Small intestine (tissue), 7 donors: ENCODE measurements around the gene ANXA11. TPM values are rescaled to one million over a fixed set of nuclear protein-coding genes. Genes with fewer than 3 reads are reported as not detected.

Experiments used
- DNase-seq, 2 donors: peaks; one replicate each; pipeline versions ENCODE4 v3.0.0 to v3.0.0-alpha.2; 2013
- FAIRE-seq: peaks from 2 replicates; lab custom pipeline; 2012; peaks lifted over from hg19 to GRCh38; lab: Jason Lieb, UNC
- H3K27ac ChIP-seq, 3 donors: one replicate each; pipeline ENCODE4 v1.5.1; 2013; ENCODE audit warnings: low read length in 2 of 3, mild to moderate bottlenecking in 2 of 3, control low read depth in 1 of 3, inconsistent platforms in 1 of 3, low read depth in 1 of 3, moderate library complexity in 1 of 3
- H3K27me3 ChIP-seq, 3 donors: one replicate each; pipeline ENCODE4 v1.6.1; 2013; ENCODE audit warnings: low read length in 3 of 3, inconsistent platforms in 1 of 3; ENCODE audit not compliant: control insufficient read depth in 3 of 3, insufficient read depth in 3 of 3
- H3K36me3 ChIP-seq, 3 donors: one replicate each; pipeline ENCODE4 v1.6.1; 2013; ENCODE audit warnings: low read length in 3 of 3, inconsistent platforms in 1 of 3, low read depth in 1 of 3, mild to moderate bottlenecking in 1 of 3, moderate library complexity in 1 of 3; ENCODE audit not compliant: control insufficient read depth in 3 of 3, insufficient read depth in 2 of 3
- H3K4me1 ChIP-seq, 3 donors: one replicate each; pipeline ENCODE4 v1.6.1; 2013; ENCODE audit warnings: low read length in 2 of 3, inconsistent platforms in 1 of 3, low read depth in 1 of 3, mild to moderate bottlenecking in 1 of 3, moderate library complexity in 1 of 3; ENCODE audit not compliant: control insufficient read depth in 3 of 3, insufficient read depth in 2 of 3
- H3K4me3 ChIP-seq, 3 donors: one replicate each; pipeline ENCODE4 v1.5.1; 2013; ENCODE audit warnings: low read length in 3 of 3, control low read depth in 1 of 3, inconsistent platforms in 1 of 3, low read depth in 1 of 3, mild to moderate bottlenecking in 1 of 3, moderate library complexity in 1 of 3
- H3K9me3 ChIP-seq, 2 donors: one replicate each; pipeline ENCODE4 v1.6.1; 2013; ENCODE audit warnings: low read depth in 1 of 2, low read length in 1 of 2; ENCODE audit not compliant: control insufficient read depth in 2 of 2, insufficient read depth in 1 of 2
- WGBS, 3 donors: extraction: QIAGEN DNeasy Blood & Tissue Kit; methylation state at CpG; one replicate each; pipeline ENCODE4 v1.1.7; 2013; 5-methylcytosine and 5-hydroxymethylcytosine counted together
- polyA plus RNA-seq, 4 donors: library from polyadenylated mRNA; stranded (reverse) in 3 of 4; unstranded in 1 of 4; fragments of 200-250 nt in 3 of 4; fragments of 120-200 nt in 1 of 4; gene quantifications; one replicate each; pipeline versions ENCODE4 v1.2.1 to v1.2.3, GENCODE V29; 2013
- donor health status: healthy with polysubstance abuse.
- donor health status: control.
- donor health status: control.
- donor health status: Bipolar disorder and iron deficiency.
- donor health status: healthy.

Gene ANXA11
- polyA plus RNA-seq, 4 donors: 110 to 363 (median 209) TPM

- no peak for DNase-seq
- 82 to 94% (median 86%) methylated on average over 5 of the region's 5 CpGs for WGBS, 3 donors
- Histone ChIP-seq H3K4me1 (no peaks in the 10 kb centered on the region), H3K4me3 (no peak overlapping the region), H3K27ac (no peak overlapping the region), H3K9me3 (no peaks in the 10 kb centered on the region), H3K27me3 (no peaks in the 10 kb centered on the region), H3K36me3 (peaks cover 25 to 92% (median 45%) of the 10 kb centered on the region in 3 donors)
- FAIRE-seq: no peak
Measured at GRCh38 chr10:80156216-80156615, 49.1 kb downstream of the ANXA11 start.

GRCh38 chr10:80155696-80156215, 49.6 kb downstream of the ANXA11 start:
- Histone ChIP-seq H3K4me1 (no peaks in the 10 kb centered on the region), H3K27ac (no peak overlapping the region), H3K9me3 (no peaks in the 10 kb centered on the region), H3K27me3 (no peaks in the 10 kb centered on the region), H3K36me3 (peaks cover 23 to 88% (median 43%) of the 10 kb centered on the region in 3 donors), H3K4me3 (no peak overlapping the region)
- no peak for FAIRE-seq
- 87 to 91% (median 87%) methylated on average over 8 of the region's 8 CpGs for WGBS, 3 donors
- DNase-seq: no peak

- Histone ChIP-seq H3K9me3 (peaks cover 0 to 2% of the 10 kb centered on the region in 2 donors), H3K4me3 (no peak overlapping the region), H3K27ac (no peak overlapping the region), H3K36me3 (peaks cover 23 to 85% (median 38%) of the 10 kb centered on the region in 3 donors), H3K27me3 (no peaks in the 10 kb centered on the region), H3K4me1 (no peaks in the 10 kb centered on the region)
- WGBS, 3 donors: 80 to 89% (median 88%) methylated on average over 10 of the region's 10 CpGs
- FAIRE-seq (no peak), DNase-seq (no peak)
Measured at GRCh38 chr10:80154978-80155695, 50.2 kb downstream of the ANXA11 start.

- Histone ChIP-seq H3K9me3 (peaks cover 0 to 7% of the 10 kb centered on the region in 2 donors), H3K27me3 (no peaks in the 10 kb centered on the region), H3K27ac (no peak overlapping the region), H3K36me3 (peaks cover 23 to 87% (median 38%) of the 10 kb centered on the region in 3 donors), H3K4me3 (no peak overlapping the region), H3K4me1 (no peaks in the 10 kb centered on the region)
- DNase-seq: no peak
- 86 to 94% (median 90%) methylated on average over 5 of the region's 5 CpGs for WGBS, 3 donors
- no peak for FAIRE-seq
Measured at GRCh38 chr10:80154626-80154977, 50.7 kb downstream of the ANXA11 start.

- no peaks in the 10 kb centered on the region for H3K4me1 ChIP-seq
- DNase-seq (no peak), FAIRE-seq (no peak)
- no peaks in the 10 kb centered on the region for H3K27me3 ChIP-seq
- no peak overlapping the region for H3K27ac ChIP-seq
- peaks cover 0 to 7% of the 10 kb centered on the region in 2 donors for H3K9me3 ChIP-seq
- H3K4me3 ChIP-seq: no peak overlapping the region
- 79 to 93% (median 89%) methylated on average over 3 of the region's 3 CpGs for WGBS, 3 donors
- peaks cover 23 to 78% (median 33%) of the 10 kb centered on the region in 3 donors for H3K36me3 ChIP-seq
Measured at GRCh38 chr10:80153460-80153859, 51.9 kb downstream of the ANXA11 start.

- DNase-seq: no peak
- H3K27ac ChIP-seq: no peak overlapping the region
- H3K4me1 ChIP-seq: no peaks in the 10 kb centered on the region
- H3K4me3 ChIP-seq: no peak overlapping the region
- FAIRE-seq: no peak
- peaks cover 0 to 7% of the 10 kb centered on the region in 2 donors for H3K9me3 ChIP-seq
- peaks cover 23 to 78% (median 33%) of the 10 kb centered on the region in 3 donors for H3K36me3 ChIP-seq
- H3K27me3 ChIP-seq: no peaks in the 10 kb centered on the region
- 83 to 89% (median 86%) methylated on average over 6 of the region's 6 CpGs for WGBS, 3 donors
Measured at GRCh38 chr10:80152820-80153219, 52.5 kb downstream of the ANXA11 start.

- peaks cover 0 to 7% of the 10 kb centered on the region in 2 donors for H3K9me3 ChIP-seq
- no peak overlapping the region for H3K4me3 ChIP-seq
- peak overlapping the region in 2 of 3 donors; percentile 1 to 42 for H3K27ac ChIP-seq
- no peaks in the 10 kb centered on the region for H3K27me3 ChIP-seq
- peak in 1 of 2 donors; percentile 72 for DNase-seq
- peaks cover 8 to 54% (median 16%) of the 10 kb centered on the region in 3 donors for H3K36me3 ChIP-seq
- FAIRE-seq: no peak
- no peaks in the 10 kb centered on the region for H3K4me1 ChIP-seq
- 30 to 49% (median 46%) methylated on average over 2 of the region's 2 CpGs for WGBS, 3 donors
Measured at GRCh38 chr10:80150172-80150571, 55.2 kb downstream of the ANXA11 start.

- H3K4me3 ChIP-seq: no peak overlapping the region
- DNase-seq: no peak
- no peak overlapping the region for H3K27ac ChIP-seq
- no peak for FAIRE-seq
- peaks cover 8 to 45% (median 12%) of the 10 kb centered on the region in 3 donors for H3K36me3 ChIP-seq
- peaks cover 0 to 3% (median under 1%) of the 10 kb centered on the region in 3 donors for H3K4me1 ChIP-seq
- H3K27me3 ChIP-seq: peaks cover 0 to under 1% (median 0%) of the 10 kb centered on the region in 3 donors
- 93 to 96% (median 94%) methylated on average over 2 of the region's 2 CpGs for WGBS, 3 donors
- peaks cover 0 to 7% of the 10 kb centered on the region in 2 donors for H3K9me3 ChIP-seq
Measured at GRCh38 chr10:80149123-80149522, 56.2 kb downstream of the ANXA11 start.
